MM.1S (cell line): Measurements from ENCODE around the gene LZTFL1.

Experiments
- DNase-seq: peaks from one replicate; pipeline ENCODE4 v3.0.0-alpha.2; 2015
- H2AFZ ChIP-seq: fragments of 300-600 bp; sonication (generic); 2 replicates; pipeline ENCODE4 v1.6.0; 2016; ENCODE audit warnings: antibody characterized with exemption, low read length
- H3F3A ChIP-seq: fragments of 300-600 bp; sonication (generic); 2 replicates; pipeline ENCODE4 v1.6.1; 2016; ENCODE audit warnings: mild to moderate bottlenecking, antibody characterized with exemption, low read length, moderate library complexity, mixed read lengths; ENCODE audit not compliant: insufficient read depth
- H3K27ac ChIP-seq: fragments of 300-600 bp; sonication (generic); 2 replicates; pipeline ENCODE4 v1.5.1; 2016; ENCODE audit warnings: mild to moderate bottlenecking, low read length
- H3K27me3 ChIP-seq: fragments of 300-600 bp; sonication (generic); replicated peaks from 2 replicates; pipeline ENCODE4 v1.6.0; 2016; ENCODE audit warnings: low read length; ENCODE audit not compliant: insufficient read depth
- H3K36me3 ChIP-seq: fragments of 300-600 bp; sonication (generic); replicated peaks from 2 replicates; pipeline ENCODE4 v1.6.1; 2016; ENCODE audit warnings: mild to moderate bottlenecking, low read length, mixed read lengths; ENCODE audit not compliant: insufficient read depth
- H3K4me1 ChIP-seq: fragments of 300-600 bp; sonication (generic); 2 replicates; pipeline ENCODE4 v1.6.1; 2016; ENCODE audit warnings: low read length, mixed read lengths
- H3K4me2 ChIP-seq: fragments of 300-600 bp; sonication (generic); 2 replicates; pipeline ENCODE4 v1.6.0; 2016; ENCODE audit warnings: low read depth, low read length
- H3K4me3 ChIP-seq: fragments of 300-600 bp; sonication (generic); 2 replicates; pipeline ENCODE4 v1.5.1; 2016; ENCODE audit warnings: low read length, mixed read lengths
- H3K79me2 ChIP-seq: fragments of 300-600 bp; sonication (generic); 2 replicates; pipeline ENCODE4 v1.6.1; 2016; ENCODE audit warnings: mixed run types, low read length, mixed read lengths
- H3K9ac ChIP-seq: fragments of 300-600 bp; sonication (generic); 2 replicates; pipeline ENCODE4 v1.6.1; 2016; ENCODE audit warnings: low read length, mixed read lengths
- H3K9me2 ChIP-seq: fragments of 300-600 bp; sonication (generic); replicated peaks from 2 replicates; pipeline ENCODE4 v1.6.1; 2016; ENCODE audit warnings: mild to moderate bottlenecking, low read length, mixed read lengths; ENCODE audit not compliant: insufficient read depth
- H3K9me3 ChIP-seq: fragments of 300-600 bp; sonication (generic); replicated peaks from 2 replicates; pipeline ENCODE4 v1.6.1; 2016; ENCODE audit warnings: mild to moderate bottlenecking, low read length, mixed read lengths; ENCODE audit not compliant: insufficient read depth
- H4K20me1 ChIP-seq: fragments of 300-600 bp; sonication (generic); 2 replicates; pipeline ENCODE4 v1.6.1; 2016; ENCODE audit warnings: mild to moderate bottlenecking, low read length, moderate library complexity, mixed read lengths; ENCODE audit not compliant: insufficient read depth
- CTCF ChIP-seq: fragments of 300-600 bp; sonication (generic); IDR thresholded peaks from 2 replicates; pipeline ENCODE4 v1.5.1; 2016; ENCODE audit warnings: antibody characterized with exemption, low read length, mixed read lengths
- EZH2 ChIP-seq: fragments of 300-600 bp; sonication (generic); optimal IDR thresholded peaks from 2 replicates; pipeline ENCODE3; 2017; ENCODE audit warnings: low read depth, mild to moderate bottlenecking, antibody characterized with exemption, low read length, mixed read lengths
- EZH2phosphoT487 ChIP-seq: fragments of 300-600 bp; sonication (generic); IDR thresholded peaks from 2 replicates; pipeline ENCODE4 v1.6.1; 2018; ENCODE audit warnings: antibody characterized with exemption, low read length

The LZTFL1 gene

GRCh38 chr3:45803252-45803935 is 38.5 kb downstream of the LZTFL1 start:
- Histone ChIP-seq H3K4me2 (no peak overlapping the region), H3K9ac (no peak overlapping the region), H3K9me3 (no peaks in the 10 kb centered on the region), H3K4me1 (no peaks in the 10 kb centered on the region), H3K27ac (no peak overlapping the region), H3F3A (no peaks in the 10 kb centered on the region), H3K4me3 (no peak overlapping the region), H3K27me3 (no peaks in the 10 kb centered on the region), H3K36me3 (no peaks in the 10 kb centered on the region), H2AFZ (no peak overlapping the region), H4K20me1 (no peaks in the 10 kb centered on the region), H3K9me2 (no peaks in the 10 kb centered on the region), H3K79me2 (no peaks in the 10 kb centered on the region)
- TF ChIP-seq EZH2 = no peak
- TF ChIP-seq CTCF = no peak
- no peak for TF ChIP-seq EZH2phosphoT487
- no peak for DNase-seq

- Histone ChIP-seq H3F3A (no peaks in the 10 kb centered on the region), H3K27ac (no peak overlapping the region), H4K20me1 (no peaks in the 10 kb centered on the region), H3K9ac (no peak overlapping the region), H2AFZ (no peak overlapping the region), H3K27me3 (0 out of 2 replicates have a peak, but pooled peaks cover 3% of the 10 kb centered on the region), H3K9me3 (no peaks in the 10 kb centered on the region), H3K79me2 (no peaks in the 10 kb centered on the region), H3K9me2 (no peaks in the 10 kb centered on the region), H3K36me3 (no peaks in the 10 kb centered on the region), H3K4me1 (no peaks in the 10 kb centered on the region), H3K4me2 (no peak overlapping the region), H3K4me3 (no peak overlapping the region)
- no peak for TF ChIP-seq EZH2phosphoT487
- no peak for TF ChIP-seq EZH2
- TF ChIP-seq CTCF = no peak
- no peak for DNase-seq
Measured at GRCh38 chr3:45802146-45802545, 39.8 kb downstream of the LZTFL1 start.

GRCh38 chr3:45800611-45801010 is 41.3 kb downstream of the LZTFL1 start:
- Histone ChIP-seq H3F3A (no peaks in the 10 kb centered on the region), H3K9me3 (no peaks in the 10 kb centered on the region), H3K4me2 (no peak overlapping the region), H4K20me1 (no peaks in the 10 kb centered on the region), H3K27me3 (0 out of 2 replicates have a peak, but pooled peaks cover 9% of the 10 kb centered on the region), H2AFZ (no peak overlapping the region), H3K36me3 (no peaks in the 10 kb centered on the region), H3K9me2 (no peaks in the 10 kb centered on the region), H3K9ac (no peak overlapping the region), H3K4me1 (no peaks in the 10 kb centered on the region), H3K27ac (no peak overlapping the region), H3K4me3 (no peak overlapping the region), H3K79me2 (no peaks in the 10 kb centered on the region)
- no peak for DNase-seq
- TF ChIP-seq EZH2phosphoT487 = no peak
- TF ChIP-seq CTCF = no peak
- TF ChIP-seq EZH2 = no peak
